GM18498 (cell line): ENCODE measurements around the gene UCMA.
"Not testable (repeated sequence)": the region's sequence is repeated elsewhere in the genome, so short reads cannot be mapped to it uniquely, and the experiment has no call there.

Experiments
- ATAC-seq: cut with Tn5 transposase; IDR thresholded peaks from one replicate; pipeline ENCODE4 v1.9.1; 2021; ENCODE audit warnings: mild to moderate bottlenecking, moderate library complexity; ENCODE audit not compliant: unreplicated experiment

Gene UCMA

GRCh38 chr10:13234172-13234571, at the start of gene UCMA:
TSS of gene UCMA (minus strand) at chr10:13234374. CDS start at chr10:13234258, 116 bp downstream.
- no peak for ATAC-seq

DNA sequence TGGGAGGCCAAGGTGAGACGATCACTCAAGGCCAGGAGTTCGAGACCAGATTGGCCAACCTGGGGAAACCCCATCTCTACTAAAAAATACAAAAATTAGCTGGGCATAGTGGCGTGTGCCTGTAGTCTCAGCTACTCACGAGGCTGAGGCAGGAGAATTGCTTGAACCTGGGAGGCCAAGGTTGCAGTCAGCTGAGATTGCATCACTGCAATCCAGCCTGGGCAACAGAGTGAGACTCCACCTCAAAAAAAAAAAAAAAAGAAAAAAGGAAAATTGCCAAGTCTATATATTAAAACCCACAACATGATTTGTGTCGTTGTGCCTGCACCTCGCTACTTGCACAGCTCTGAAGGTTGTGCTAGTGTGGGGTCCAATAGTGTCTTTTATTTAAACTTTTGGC, 48.2 kb upstream of the UCMA start:
- not testable (repeated sequence) for ATAC-seq

GRCh38 chr10:13276749-13277365, 42.7 kb upstream of the UCMA start:
- no peak for ATAC-seq

DNA sequence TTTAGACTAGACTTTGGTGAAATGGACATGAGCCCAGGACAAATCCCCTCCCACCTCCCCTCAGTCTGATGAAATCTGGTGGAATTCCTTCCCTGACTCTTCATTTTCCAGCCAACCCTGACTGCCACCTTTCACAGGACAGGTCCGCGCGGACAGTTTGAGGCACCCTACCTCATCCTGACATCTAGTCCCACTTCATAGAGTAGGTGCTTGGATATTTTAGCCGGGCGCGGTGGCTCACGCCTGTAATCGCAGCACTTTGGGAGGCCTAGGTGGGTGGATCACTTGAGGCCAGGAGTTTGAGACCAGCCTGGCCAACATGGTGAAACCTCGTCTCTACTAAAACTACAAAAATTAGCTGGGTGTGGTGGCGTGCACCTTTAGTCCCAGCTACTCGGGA, 42.0 kb upstream of the UCMA start:
- ATAC-seq = not testable (repeated sequence)

- peak; percentile 32 for ATAC-seq
Observed at GRCh38 chr10:13272164-13272571, 38.0 kb upstream of the UCMA start.

- peak; percentile 93 for ATAC-seq
Observed at GRCh38 chr10:13271552-13272163, 37.5 kb upstream of the UCMA start.

DNA sequence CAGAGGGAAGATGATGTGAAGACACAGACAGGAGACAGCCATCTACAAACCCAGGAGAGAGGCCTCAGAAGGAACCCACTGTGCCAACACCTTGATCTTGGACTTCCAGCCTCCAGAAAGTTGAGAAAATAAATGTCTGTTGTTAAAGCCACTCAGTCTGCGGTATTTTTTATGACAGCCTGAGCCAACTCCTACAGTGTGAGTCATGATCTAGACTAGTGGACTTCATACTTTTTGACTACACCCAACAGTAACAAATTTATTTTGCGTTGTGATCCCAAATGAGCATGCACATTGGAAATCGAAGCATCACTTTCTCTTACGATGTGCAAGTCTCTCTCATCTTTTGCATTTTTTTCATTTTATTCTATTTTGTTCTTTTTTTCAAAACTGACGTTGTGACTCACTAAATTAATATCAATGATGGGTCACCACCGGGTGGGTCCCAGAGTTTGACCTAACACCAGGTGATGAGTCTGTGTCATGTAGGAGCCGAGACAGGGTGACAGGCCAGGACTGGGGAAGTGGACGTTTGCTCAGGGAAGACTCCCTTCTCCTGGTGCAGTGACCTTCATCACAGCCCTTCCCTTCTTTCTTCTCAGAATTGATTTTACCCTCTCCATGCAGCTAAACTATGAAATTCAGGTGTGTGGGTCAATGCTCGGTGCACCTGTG, 36.8 kb upstream of the UCMA start:
- peak; percentile 6 for ATAC-seq

DNA sequence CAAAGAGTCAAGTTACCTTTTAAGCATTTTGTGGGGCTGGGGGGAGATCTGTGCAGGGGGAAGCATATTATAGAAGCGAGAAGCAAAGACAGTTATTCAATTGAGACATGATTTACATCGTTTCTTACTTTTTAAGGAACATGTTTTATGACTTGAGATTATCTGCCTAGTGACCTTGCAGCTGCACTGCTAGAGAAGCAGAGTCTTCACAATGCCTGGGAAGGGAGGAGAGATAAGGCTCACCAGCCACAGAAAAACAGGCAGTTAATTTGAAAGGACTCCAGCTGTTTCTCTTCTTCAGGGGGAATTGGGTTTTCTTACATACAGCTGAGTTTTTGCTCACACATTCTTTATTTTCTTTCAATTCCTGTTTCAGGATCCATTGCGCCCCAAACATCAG, 34.7 kb upstream of the UCMA start:
- no peak for ATAC-seq

DNA sequence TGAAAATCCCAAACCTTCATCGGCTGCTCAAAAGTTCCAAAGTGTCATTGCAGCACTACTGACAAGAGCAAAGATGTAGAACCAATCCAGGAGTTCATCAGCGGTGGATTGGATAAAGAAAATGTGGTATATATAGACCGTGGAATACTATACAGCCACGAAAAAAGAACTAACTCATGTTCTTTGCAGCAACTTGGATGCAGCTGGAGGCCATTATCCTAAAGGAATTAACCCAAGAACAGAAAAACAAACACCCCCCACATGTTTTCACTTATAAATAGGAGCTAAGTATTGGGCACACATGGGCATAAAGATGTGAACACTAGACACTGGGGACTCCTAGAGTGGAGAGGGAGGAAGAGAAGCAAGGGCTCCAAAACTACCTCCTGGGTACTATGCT, 34.1 kb upstream of the UCMA start:
- no peak for ATAC-seq

- ATAC-seq = no peak
Observed at GRCh38 chr10:13263591-13263990, 29.4 kb upstream of the UCMA start.

- ATAC-seq = no peak
Observed at GRCh38 chr10:13262433-13262832, 28.3 kb upstream of the UCMA start.

GRCh38 chr10:13257621-13258140, 23.5 kb upstream of the UCMA start:
- no peak for ATAC-seq

DNA sequence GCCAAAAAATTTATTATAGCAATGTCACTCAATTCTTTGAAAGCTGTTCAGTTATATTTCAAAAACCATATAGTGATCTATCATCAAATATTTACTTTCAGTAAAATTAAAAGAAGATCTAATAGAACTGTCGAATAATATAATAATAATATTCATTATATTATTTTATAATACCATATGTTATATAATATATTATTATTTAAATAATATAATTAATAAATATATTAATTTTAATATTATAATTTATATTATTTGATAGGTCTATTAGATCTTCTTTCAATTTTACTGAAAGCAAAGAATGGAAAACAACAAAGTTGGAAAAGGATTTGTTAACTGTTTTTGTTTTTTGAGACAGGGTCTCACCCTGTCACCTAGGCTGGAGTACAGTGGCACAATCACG, 22.5 kb upstream of the UCMA start:
- no peak for ATAC-seq

GRCh38 chr10:13253726-13254125, 19.6 kb upstream of the UCMA start:
- no peak for ATAC-seq

DNA sequence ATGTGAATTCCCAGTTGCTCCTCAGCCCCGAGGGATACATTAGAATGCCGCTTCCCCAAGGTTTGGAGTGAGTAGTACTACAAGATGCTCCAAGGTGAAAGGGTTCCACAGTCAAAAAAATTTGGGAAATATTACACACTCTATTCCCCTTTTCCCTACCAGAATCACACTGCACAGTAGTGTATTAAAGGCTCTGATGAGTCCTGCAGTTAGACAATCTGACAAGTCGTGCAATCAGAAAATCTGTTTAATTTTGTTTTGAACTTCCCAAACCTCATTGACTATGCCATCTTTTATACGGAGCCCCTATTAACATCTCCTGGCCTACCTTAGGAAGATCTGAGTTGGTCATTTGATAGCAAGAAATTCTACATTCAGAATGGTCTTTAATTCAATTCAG, 13.6 kb upstream of the UCMA start:
- ATAC-seq = no peak

DNA sequence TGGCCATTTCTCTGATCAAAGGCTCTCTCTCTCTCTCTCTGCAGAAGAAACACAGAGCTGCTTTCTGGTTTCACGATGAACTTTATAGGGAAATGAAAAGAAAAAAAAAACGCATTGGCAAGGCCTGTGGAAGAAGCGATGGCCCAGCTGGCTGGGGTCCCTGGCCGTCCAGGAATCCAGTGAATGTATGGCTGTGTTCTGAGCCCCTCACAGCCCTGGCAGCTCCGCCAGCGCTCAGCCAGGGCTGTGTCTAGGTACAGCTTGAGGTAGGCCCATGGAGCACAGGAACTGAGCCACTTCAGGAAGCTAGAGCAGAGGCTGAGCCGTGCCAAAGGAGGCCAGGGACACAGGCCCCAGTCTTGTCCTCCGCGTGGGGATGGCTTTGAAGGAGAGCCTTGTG, 13.1 kb upstream of the UCMA start:
- no peak for ATAC-seq

DNA sequence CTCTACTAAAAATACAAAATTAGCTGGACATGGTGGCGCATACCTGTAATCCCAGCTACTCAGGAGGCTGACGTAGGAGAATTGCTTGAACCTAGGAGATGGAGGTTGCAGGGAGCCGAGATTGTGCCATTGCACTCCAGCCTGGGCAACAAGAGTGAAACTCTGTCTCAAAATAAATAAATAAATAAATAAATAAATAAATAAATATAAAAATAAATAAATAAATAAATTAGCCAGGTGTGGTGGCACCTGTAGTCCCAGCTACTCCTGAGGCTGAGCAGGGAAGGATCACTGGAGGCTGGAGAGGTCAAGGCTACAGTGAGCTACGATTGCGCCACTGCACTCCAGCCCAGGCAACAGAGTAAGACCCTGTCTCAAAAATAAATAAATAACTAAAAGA, 8.1 kb upstream of the UCMA start:
- not testable (repeated sequence) for ATAC-seq

- ATAC-seq = no peak
Observed at GRCh38 chr10:13241613-13242012, 7.4 kb upstream of the UCMA start.

DNA sequence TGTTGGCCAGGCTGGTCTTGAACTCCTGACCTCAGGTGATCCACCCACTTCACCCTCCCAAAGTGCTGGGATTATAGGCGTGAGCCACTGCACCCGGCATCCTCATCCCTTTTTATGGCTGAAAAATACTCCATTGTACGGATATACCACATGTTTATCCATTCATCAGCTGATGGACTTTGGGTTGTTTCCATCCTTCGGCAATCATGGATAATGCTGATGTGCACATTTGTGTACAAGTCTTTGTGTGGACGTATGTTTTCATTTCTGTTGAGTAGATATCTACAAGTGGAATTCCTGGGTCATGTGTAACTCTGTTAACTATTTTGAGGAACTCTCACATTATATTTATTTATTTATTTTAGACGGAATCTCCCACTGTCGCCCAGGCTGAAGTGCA, 5.7 kb upstream of the UCMA start:
- no peak for ATAC-seq

- ATAC-seq = no peak
Observed at GRCh38 chr10:13238271-13239077, 4.3 kb upstream of the UCMA start.

- no peak for ATAC-seq
Observed at GRCh38 chr10:13236638-13237037, 2.5 kb upstream of the UCMA start.
